Common myeloid progenitor, CD34-positive (primary cell): ENCODE results near the gene BSX. TPM values are rescaled to one million over a fixed set of nuclear protein-coding genes. Genes with fewer than 3 reads are reported as not detected.

Experiments used
- CTCF ChIA-PET: fragments of 350-600 bp; sonication (Branson Sonifier 250); formaldehyde crosslinking; loops from one replicate; lab custom pipeline; 2021; ENCODE audit warnings: antibody characterized with exemption; lab: Charles Lee
- POLR2A ChIA-PET: fragments of 350-600 bp; sonication (Branson Sonifier 250); formaldehyde crosslinking; loops from one replicate; lab custom pipeline; 2021; ENCODE audit warnings: antibody characterized with exemption; lab: Charles Lee
- DNase-seq, 3 donors: peaks; one replicate each; pipeline versions ENCODE4 v3.0.0 to v3.0.0-alpha.2; 2013
- H3K27ac ChIP-seq, 2 experiments: 1 replicate in 1 of 2; 2 replicates in 1 of 2; pipeline ENCODE4 v1.7.0; 2013; ENCODE audit warnings: inconsistent platforms in 2 of 2, low read length in 2 of 2, mild to moderate bottlenecking in 2 of 2, low read depth in 1 of 2, moderate library complexity in 1 of 2; ENCODE audit not compliant: severe bottlenecking in 2 of 2, insufficient read depth in 1 of 2, poor library complexity in 1 of 2
- H3K27me3 ChIP-seq, 5 experiments: replicated peaks in 2 of 5; 1 replicate in 3 of 5; 2 replicates in 2 of 5; pipeline versions ENCODE4 v1.6.1 to v1.7.0; 2013; ENCODE audit warnings: low read length in 4 of 5, mild to moderate bottlenecking in 2 of 5, moderate library complexity in 2 of 5, inconsistent platforms in 1 of 5; ENCODE audit not compliant: insufficient read depth in 5 of 5, control insufficient read depth in 4 of 5
- H3K36me3 ChIP-seq, 4 experiments: 1 replicate in 2 of 4; 2 replicates in 2 of 4; pipeline versions ENCODE4 v1.6.1 to v1.7.0; 2013; ENCODE audit warnings: low read length in 3 of 4, control low read depth in 1 of 4, mild to moderate bottlenecking in 1 of 4; ENCODE audit not compliant: control insufficient read depth in 4 of 4, insufficient read depth in 4 of 4
- H3K4me1 ChIP-seq, 4 experiments: 1 replicate in 3 of 4; 2 replicates in 1 of 4; pipeline versions ENCODE4 v1.6.1 to v1.7.1; 2013; ENCODE audit warnings: low read length in 3 of 4, mild to moderate bottlenecking in 3 of 4, control low read depth in 1 of 4, inconsistent platforms in 1 of 4, moderate library complexity in 1 of 4; ENCODE audit not compliant: control insufficient read depth in 4 of 4, insufficient read depth in 4 of 4; ENCODE audit errors: control extremely low read depth in 1 of 4
- H3K4me3 ChIP-seq, 7 experiments: 1 replicate in 4 of 7; 2 replicates in 3 of 7; pipeline versions ENCODE4 v1.5.1 to v1.7.0; 2013; ENCODE audit warnings: mild to moderate bottlenecking in 7 of 7, low read length in 6 of 7, moderate library complexity in 6 of 7, inconsistent platforms in 2 of 7, low read depth in 2 of 7, control low read depth in 1 of 7; ENCODE audit not compliant: insufficient read depth in 4 of 7, control insufficient read depth in 1 of 7; ENCODE audit errors: extremely low read depth in 1 of 7
- H3K9me3 ChIP-seq, 5 experiments: 1 replicate in 4 of 5; 2 replicates in 1 of 5; pipeline versions ENCODE4 v1.6.1 to v1.7.1; 2013; ENCODE audit warnings: low read length in 4 of 5, mild to moderate bottlenecking in 2 of 5, inconsistent platforms in 1 of 5, low read depth in 1 of 5, moderate library complexity in 1 of 5; ENCODE audit not compliant: control insufficient read depth in 4 of 5, insufficient read depth in 2 of 5; ENCODE audit errors: control extremely low read depth in 1 of 5
- WGBS: methylation state at CpG from one replicate; pipeline ENCODE4 v1.1.5; 2013; ENCODE audit not compliant: insufficient coverage; 5-methylcytosine and 5-hydroxymethylcytosine counted together
- polyA plus RNA-seq: library from polyadenylated mRNA; unstranded; fragments of 120-200 nt; gene quantifications from one replicate; pipeline ENCODE4 v1.2.1, GENCODE V29; 2013

BSX gene
- not detected for polyA plus RNA-seq

- POLR2A ChIA-PET, result no interaction called here
- no peaks in the 10 kb centered on the region for H3K36me3 ChIP-seq
- CTCF ChIA-PET, result no interaction called here
- peak within 1 kb of the TSS in 1 of 7 experiments; percentile 16 for H3K4me3 ChIP-seq
- peak; percentile 69 to 85 (median 83) for DNase-seq
- H3K27ac ChIP-seq, result no peak within 1 kb of the TSS
- peaks cover 0 to 33% (median 23%) of the 10 kb centered on the region in 4 experiments for H3K4me1 ChIP-seq
- H3K27me3 ChIP-seq, result peaks cover 29 to 99% (median 71%) of the 10 kb centered on the region in 5 experiments
- 3% methylated on average over 28 of the region's 35 CpGs for WGBS
- H3K9me3 ChIP-seq, result peaks cover 0 to 5% (median 0%) of the 10 kb centered on the region in 5 experiments
Observed at GRCh38 chr11:122981388-122982264, at the start of gene BSX. Gene BSX, minus strand, starts transcription at chr11:122981834. Its CDS starts 163 bp downstream, at chr11:122981671.

GRCh38 chr11:123030517-123030916 is 48.9 kb upstream of the BSX start:
- CTCF ChIA-PET, result interaction anchor here (1.2 to 2.3 kb wide), 5 partner anchors 10 to 404 kb away, joined by 3 to 12 read pairs (median 4); no protein-coding TSS in a partner anchor
- no peaks in the 10 kb centered on the region for H3K9me3 ChIP-seq
- no peak for DNase-seq
- H3K27me3 ChIP-seq, result no peaks in the 10 kb centered on the region
- 100% methylated on average over 4 of the region's 4 CpGs for WGBS
- H3K4me3 ChIP-seq, result no peak overlapping the region
- POLR2A ChIA-PET, result no interaction called here
- no peak overlapping the region for H3K27ac ChIP-seq
- no peaks in the 10 kb centered on the region for H3K4me1 ChIP-seq
- no peaks in the 10 kb centered on the region for H3K36me3 ChIP-seq

DNA sequence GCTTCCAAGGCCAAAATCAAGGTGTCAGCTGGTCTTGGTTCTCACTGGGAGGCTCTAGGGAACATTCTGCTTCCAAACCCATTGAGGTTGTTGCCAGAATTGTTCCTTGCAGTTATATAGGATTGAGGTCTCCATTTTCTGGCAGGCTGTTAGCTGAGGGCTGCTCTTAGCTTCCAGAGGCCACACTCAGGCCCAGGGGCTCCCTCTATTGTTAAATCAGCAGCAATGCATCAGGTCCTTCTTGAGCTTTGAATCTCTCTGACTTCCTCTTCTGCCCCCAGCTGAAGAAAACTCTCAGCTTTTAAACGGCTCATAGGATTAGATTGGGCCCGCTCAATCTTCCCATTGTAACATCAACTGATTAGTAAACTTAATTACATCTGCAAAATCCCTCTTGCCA is 39.3 kb upstream of the BSX start:
- DNase-seq, result peak; percentile 66 to 83 (median 80)
- Histone ChIP-seq H3K36me3 (no peaks in the 10 kb centered on the region), H3K9me3 (no peaks in the 10 kb centered on the region), H3K4me3 (no peak overlapping the region), H3K27me3 (no peaks in the 10 kb centered on the region), H3K27ac (no peak overlapping the region), H3K4me1 (peaks cover 0 to 5% (median 0%) of the 10 kb centered on the region in 4 experiments)
- ChIA-PET CTCF (interaction anchor here (0.6 to 9.4 kb wide), 20 partner anchors 9 to 388 kb away, joined by 3 to 162 read pairs (median 4); partner anchors contain the start of gene JHY), POLR2A (interaction anchor here (0.9 kb wide), 1 partner anchor 37 kb away, joined by 3 read pairs; no protein-coding TSS in a partner anchor)
- WGBS, result no CpG with 5 or more reads among the region's 2 CpGs

- no peak for DNase-seq
- Histone ChIP-seq H3K36me3 (no peaks in the 10 kb centered on the region), H3K27me3 (peaks cover 0 to 3% (median 0%) of the 10 kb centered on the region in 5 experiments), H3K27ac (no peak overlapping the region), H3K4me1 (peaks cover 0 to 4% (median 0%) of the 10 kb centered on the region in 4 experiments), H3K4me3 (no peak overlapping the region), H3K9me3 (no peaks in the 10 kb centered on the region)
- ChIA-PET CTCF (interaction anchor here (3.3 to 9.4 kb wide), 2 partner anchors 35 to 155 kb away, joined by 9 to 162 read pairs; no protein-coding TSS in a partner anchor), POLR2A (no interaction called here)
- WGBS, result 92% methylated on average over 8 of the region's 9 CpGs
Observed at GRCh38 chr11:123018702-123019101, 37.1 kb upstream of the BSX start.

DNA sequence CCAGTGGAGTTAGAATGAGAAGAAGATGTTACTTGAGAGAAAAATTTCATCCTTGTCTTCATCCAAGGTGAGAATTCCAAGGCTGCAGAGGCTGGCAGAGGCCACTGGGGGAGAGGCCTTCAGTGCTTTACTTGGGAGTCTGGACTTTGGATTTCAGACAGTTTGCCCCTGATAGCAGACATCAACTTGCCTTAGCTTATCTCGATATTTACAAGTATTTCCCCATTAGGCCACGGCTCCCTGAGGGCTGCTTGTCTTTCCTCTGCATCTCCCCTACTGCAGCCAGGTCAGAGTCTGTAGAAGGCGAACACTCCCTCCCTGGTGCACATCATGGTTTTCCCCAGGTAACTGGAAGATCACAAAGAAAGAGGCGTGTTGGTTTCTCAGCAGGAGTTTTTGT is 29.9 kb upstream of the BSX start:
- ChIA-PET POLR2A (no interaction called here), CTCF (interaction anchor here (0.6 to 1.5 kb wide), 2 partner anchors 9 to 161 kb away, joined by 3 read pairs; no protein-coding TSS in a partner anchor)
- H3K4me3 ChIP-seq, result no peak overlapping the region
- H3K36me3 ChIP-seq, result no peaks in the 10 kb centered on the region
- no peak overlapping the region for H3K27ac ChIP-seq
- no peak for DNase-seq
- H3K4me1 ChIP-seq, result no peaks in the 10 kb centered on the region
- peaks cover 0 to 11% (median 0%) of the 10 kb centered on the region in 5 experiments for H3K27me3 ChIP-seq
- WGBS, result 86% methylated on average over 4 of the region's 4 CpGs
- H3K9me3 ChIP-seq, result no peaks in the 10 kb centered on the region

DNA sequence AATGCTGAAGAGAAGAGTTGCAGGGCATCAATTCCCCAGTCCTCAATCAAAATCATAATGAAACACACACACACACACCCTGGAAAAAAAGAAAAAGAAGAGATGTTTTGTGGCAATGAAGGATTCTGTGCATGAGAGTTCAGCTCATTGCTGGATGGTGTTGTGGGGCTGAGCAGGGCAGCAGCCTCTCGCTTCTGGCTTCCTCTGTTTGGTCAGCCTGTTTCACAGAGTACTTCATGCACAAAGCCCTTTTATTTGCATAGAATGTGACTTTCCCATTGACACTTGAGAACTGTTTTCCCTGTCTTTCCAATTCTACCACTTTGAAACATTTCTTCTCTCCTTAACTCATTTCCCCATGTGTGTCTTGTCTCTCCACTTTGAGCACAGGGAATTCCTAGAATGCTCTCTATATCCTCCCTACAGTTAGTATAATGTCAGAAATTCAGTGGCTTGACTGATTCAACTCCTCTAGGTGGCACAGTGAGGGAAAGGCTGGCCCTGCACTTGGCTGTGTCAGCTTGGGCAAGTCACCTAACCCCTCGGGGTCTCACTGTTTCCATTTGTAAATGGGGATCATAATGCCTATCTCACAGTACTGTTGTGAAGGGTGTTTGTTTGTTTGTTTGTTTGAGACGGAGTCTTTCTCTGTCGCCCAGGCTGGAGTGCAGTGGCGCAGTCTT is 25.4 kb upstream of the BSX start:
- no peak overlapping the region for H3K27ac ChIP-seq
- no peak overlapping the region for H3K4me3 ChIP-seq
- peaks cover 0 to 8% (median 0%) of the 10 kb centered on the region in 5 experiments for H3K27me3 ChIP-seq
- ChIA-PET POLR2A (no interaction called here), CTCF (no interaction called here)
- no peaks in the 10 kb centered on the region for H3K4me1 ChIP-seq
- no peak for DNase-seq
- 84% methylated on average over 3 of the region's 5 CpGs for WGBS
- no peaks in the 10 kb centered on the region for H3K36me3 ChIP-seq
- H3K9me3 ChIP-seq, result no peaks in the 10 kb centered on the region
